A673 (cell line): ENCODE results near the gene CORO7. TPM values are rescaled to one million over a fixed set of nuclear protein-coding genes. Genes with fewer than 3 reads are reported as not detected.

Experiments
- BruUV-seq: library from RNA; stranded (reverse); fragments of 400-500 nt; replicated peaks from 2 replicates; lab custom pipeline; 2021; lab: Mats Ljungman, UMichigan
- CTCF ChIA-PET: fragments of 300-600 bp; sonication (Branson Sonifier 250); formaldehyde crosslinking; loops from one replicate; lab custom pipeline; 2022; ENCODE audit warnings: antibody characterized with exemption; lab: Charles Lee
- POLR2A ChIA-PET: fragments of 300-600 bp; sonication (Branson Sonifier 250); formaldehyde crosslinking; loops from one replicate; lab custom pipeline; 2022; ENCODE audit warnings: antibody characterized with exemption; ENCODE audit not compliant: low non-redundant PET; lab: Charles Lee
- DNase-seq: peaks from one replicate; pipeline ENCODE4 v3.0.0-alpha.2; 2015; ENCODE audit warnings: low spot score
- H3K27ac ChIP-seq: fragments of 200-600 bp; sonication (generic); 2 replicates; pipeline ENCODE4 v1.5.1; 2016; ENCODE audit warnings: mixed run types, low read depth, mild to moderate bottlenecking, mixed read lengths, antibody characterized with exemption, low read length; ENCODE audit not compliant: poor library complexity, severe bottlenecking
- H3K27me3 ChIP-seq: fragments of 200-600 bp; sonication (generic); replicated peaks from 2 replicates; pipeline ENCODE4 v1.6.1; 2017; ENCODE audit warnings: mixed run types, low read depth, mild to moderate bottlenecking, mixed read lengths, antibody characterized with exemption, low read length; ENCODE audit not compliant: insufficient read depth, poor library complexity
- H3K36me3 ChIP-seq: fragments of 200-600 bp; sonication (generic); 2 replicates; pipeline ENCODE4 v1.6.1; 2016; ENCODE audit warnings: mixed run types, mild to moderate bottlenecking, mixed read lengths, antibody characterized with exemption, low read length; ENCODE audit not compliant: insufficient read depth, poor library complexity, severe bottlenecking
- H3K4me1 ChIP-seq: fragments of 200-600 bp; sonication (generic); 2 replicates; pipeline ENCODE4 v1.6.1; 2017; ENCODE audit warnings: mixed run types, mild to moderate bottlenecking, mixed read lengths, antibody characterized with exemption, low read length; ENCODE audit not compliant: insufficient read depth, poor library complexity, severe bottlenecking
- H3K4me3 ChIP-seq: fragments of 200-600 bp; sonication (generic); 2 replicates; pipeline ENCODE4 v1.5.1; 2016; ENCODE audit warnings: low read depth, mixed run types, mild to moderate bottlenecking, mixed read lengths, low read length; ENCODE audit not compliant: poor library complexity, severe bottlenecking
- H3K9me3 ChIP-seq: fragments of 200-600 bp; sonication (generic); 2 replicates; pipeline ENCODE4 v1.6.1; 2016; ENCODE audit warnings: mixed run types, low read depth, mild to moderate bottlenecking, mixed read lengths, antibody characterized with exemption, low read length; ENCODE audit not compliant: poor library complexity, severe bottlenecking
- CTCF ChIP-seq: fragments of 300-800, 200-600 bp; sonication (generic); conservative IDR thresholded peaks from 2 replicates; pipeline ENCODE4 v1.5.1; 2017; ENCODE audit warnings: low read depth, mild to moderate bottlenecking, antibody characterized with exemption, low read length, moderate library complexity, mixed read lengths
- EZH2 ChIP-seq: fragments of 200-600 bp; sonication (generic); IDR thresholded peaks from 2 replicates; pipeline ENCODE4 v1.6.1; 2017; ENCODE audit warnings: borderline replicate concordance, low read depth, mild to moderate bottlenecking, mixed read lengths, antibody characterized with exemption, low read length; ENCODE audit not compliant: poor library complexity, severe bottlenecking
- intact Hi-C: fragments of 100-400 bp; cut with micrococcal nuclease; formaldehyde crosslinking; loops from one replicate; pipeline ENCODE4 v1.10.0; 2022; ENCODE audit not compliant: unreplicated experiment
- total RNA-seq: library from RNA; stranded (reverse); gene quantifications from 2 replicates; pipeline ENCODE4 v1.2.3, GENCODE V29; 2021

CORO7 gene
- total RNA-seq, 1 experiment from 2014 or later = 24.4 TPM

- BruUV-seq = no TSS peak
- intact Hi-C loops = no loop called here
- no peak for DNase-seq
- Histone ChIP-seq H3K27me3 (no peaks in the 10 kb centered on the region), H3K4me1 (peaks cover 5% of the 10 kb centered on the region), H3K4me3 (no peak overlapping the region), H3K27ac (no peak overlapping the region), H3K9me3 (no peaks in the 10 kb centered on the region), H3K36me3 (no peaks in the 10 kb centered on the region)
- ChIA-PET POLR2A (no interaction called here), CTCF (no interaction called here)
- TF ChIP-seq EZH2 (no peak), CTCF (no peak)
These were observed 2.0 kb downstream of the CORO7 start for GRCh38 chr16:4414187-4414917.

- TF ChIP-seq CTCF (no peak), EZH2 (no peak)
- no peak for DNase-seq
- H3K9me3 ChIP-seq = no peaks in the 10 kb centered on the region
- H3K36me3 ChIP-seq = no peaks in the 10 kb centered on the region
- ChIA-PET CTCF (interaction anchor here (0.8 kb wide), 1 partner anchor 54 kb away, joined by 3 read pairs; no protein-coding TSS in a partner anchor), POLR2A (no interaction called here)
- H3K27me3 ChIP-seq = no peaks in the 10 kb centered on the region
- no peak overlapping the region for H3K27ac ChIP-seq
- H3K4me3 ChIP-seq = no peak overlapping the region
- no TSS peak for BruUV-seq
- peaks cover 5% of the 10 kb centered on the region for H3K4me1 ChIP-seq
- intact Hi-C loops = no loop called here
These were observed 3.5 kb downstream of the CORO7 start for GRCh38 chr16:4412854-4413253.

- H3K9me3 ChIP-seq = no peaks in the 10 kb centered on the region
- ChIA-PET CTCF (no interaction called here), POLR2A (no interaction called here)
- intact Hi-C loops = no loop called here
- no peak overlapping the region for H3K4me3 ChIP-seq
- TF ChIP-seq EZH2 = no peak
- TF ChIP-seq CTCF = no peak
- no TSS peak for BruUV-seq
- no peaks in the 10 kb centered on the region for H3K36me3 ChIP-seq
- no peak overlapping the region for H3K27ac ChIP-seq
- H3K27me3 ChIP-seq = no peaks in the 10 kb centered on the region
- H3K4me1 ChIP-seq = peaks cover 5% of the 10 kb centered on the region
- no peak for DNase-seq
These were observed 4.2 kb downstream of the CORO7 start for GRCh38 chr16:4412159-4412558.
